ENCODE measurements around the gene CPNE7. TPM values are rescaled to one million over a fixed set of nuclear protein-coding genes. Genes with fewer than 3 reads are reported as not detected.

CPNE7 gene
- total and polyA plus RNA-seq, 2 experiments from 2014 or later, result 1.6 to 2.2 TPM

- no peak for DNase-seq (ENCODE audit: low read depth in 1 of 2, low spot score in 1 of 2)
- no peak for TF ChIP-seq CTCF (IDR thresholded peaks at IDR 0.05; ENCODE audit: low read depth, low read length)
- H3K36me3 ChIP-seq, result no peaks in the 10 kb centered on the region
- H3K27ac ChIP-seq, result no peak overlapping the region
- H3K27me3 ChIP-seq, result peaks cover 49% of the 10 kb centered on the region
- H3K4me1 ChIP-seq (ENCODE audit: low read depth), result no peaks in the 10 kb centered on the region
- no peaks in the 10 kb centered on the region for H3K9me3 ChIP-seq (ENCODE audit: low read depth)
- H3K4me3 ChIP-seq, result no peak overlapping the region
Observed at GRCh38 chr16:89573826-89574680, 1.5 kb upstream of the CPNE7 start.

GRCh38 chr16:89574681-89575246, 794 bp upstream of the CPNE7 start:
- Histone ChIP-seq H3K27ac (no peak overlapping the region), H3K4me1 (ENCODE audit: low read depth) (no peaks in the 10 kb centered on the region), H3K27me3 (peaks cover 49% of the 10 kb centered on the region), H3K36me3 (no peaks in the 10 kb centered on the region), H3K4me3 (peak overlapping the region; percentile 20), H3K9me3 (ENCODE audit: low read depth) (no peaks in the 10 kb centered on the region)
- peak; percentile 80 for TF ChIP-seq CTCF (IDR thresholded peaks at IDR 0.05; ENCODE audit: low read depth, low read length)
- DNase-seq (ENCODE audit: low read depth in 1 of 2, low spot score in 1 of 2), result peak; percentile 79 to 84

- Histone ChIP-seq H3K27ac (no peak overlapping the region), H3K9me3 (ENCODE audit: low read depth) (no peaks in the 10 kb centered on the region), H3K27me3 (peaks cover 46% of the 10 kb centered on the region), H3K4me1 (ENCODE audit: low read depth) (no peaks in the 10 kb centered on the region), H3K4me3 (peak overlapping the region; percentile 19), H3K36me3 (no peaks in the 10 kb centered on the region)
- no peak for TF ChIP-seq CTCF (IDR thresholded peaks at IDR 0.05; ENCODE audit: low read depth, low read length)
- no peak for DNase-seq (ENCODE audit: low read depth in 1 of 2, low spot score in 1 of 2)
Observed at GRCh38 chr16:89576153-89577054, 846 bp downstream of the CPNE7 start.

GRCh38 chr16:89577055-89577759, 1.6 kb downstream of the CPNE7 start:
- Histone ChIP-seq H3K27me3 (peaks cover 46% of the 10 kb centered on the region), H3K9me3 (ENCODE audit: low read depth) (no peaks in the 10 kb centered on the region), H3K4me3 (no peak overlapping the region), H3K4me1 (ENCODE audit: low read depth) (no peaks in the 10 kb centered on the region), H3K36me3 (no peaks in the 10 kb centered on the region), H3K27ac (no peak overlapping the region)
- DNase-seq (ENCODE audit: low read depth in 1 of 2, low spot score in 1 of 2), result no peak
- TF ChIP-seq CTCF (IDR thresholded peaks at IDR 0.05; ENCODE audit: low read depth, low read length), result no peak

- Histone ChIP-seq H3K4me3 (no peak overlapping the region), H3K36me3 (no peaks in the 10 kb centered on the region), H3K27ac (no peak overlapping the region), H3K27me3 (peaks cover 39% of the 10 kb centered on the region), H3K9me3 (ENCODE audit: low read depth) (no peaks in the 10 kb centered on the region), H3K4me1 (ENCODE audit: low read depth) (no peaks in the 10 kb centered on the region)
- TF ChIP-seq CTCF (IDR thresholded peaks at IDR 0.05; ENCODE audit: low read depth, low read length), result no peak
- no peak for DNase-seq (ENCODE audit: low read depth in 1 of 2, low spot score in 1 of 2)
Observed at GRCh38 chr16:89579351-89579750, 3.8 kb downstream of the CPNE7 start.

Measured in cardiac muscle cell (in vitro differentiated cells and primary cell).